GM12878 (cell line): ENCODE measurements around the gene FOXP1. TPM values are rescaled to one million over a fixed set of nuclear protein-coding genes. Genes with fewer than 3 reads are reported as not detected.

Experiments
- ATAC-seq: fragments of 200-7000 bp; cut with Tn5 transposase; 3 replicates; pipeline ENCODE4 v1.9.1; 2020; ENCODE audit warnings: mild to moderate bottlenecking, moderate library complexity
- BruUV-seq: library from RNA; stranded (reverse); fragments of 400-500 nt; replicated peaks from 2 replicates; lab custom pipeline; 2021; lab: Mats Ljungman, UMichigan
- CTCF ChIA-PET: fragments of 300-600 bp; sonication (Branson Sonifier 250); formaldehyde crosslinking; extraction: SDS; loops from one replicate; lab custom pipeline; 2021; ENCODE audit warnings: inconsistent platforms; lab: Yijun Ruan, JAX
- POLR2A ChIA-PET: fragments of 350-600 bp; formaldehyde crosslinking; extraction: SDS; loops from one replicate; lab custom pipeline; 2021; ENCODE audit warnings: inconsistent platforms; lab: Charles Lee
- RAD21 ChIA-PET: fragments of 300-600 bp; sonication (Branson Sonifier 250); formaldehyde crosslinking; loops from one replicate; lab custom pipeline; 2023; ENCODE audit warnings: antibody characterized with exemption; ENCODE audit not compliant: unreplicated experiment; lab: Charles Lee
- SMC1A ChIA-PET: fragments of 300-600 bp; sonication (Branson Sonifier 250); formaldehyde crosslinking; loops from one replicate; lab custom pipeline; 2023; ENCODE audit not compliant: unreplicated experiment, uncharacterized antibody; lab: Charles Lee
- DNase-seq: peaks from one replicate; pipeline ENCODE4 v3.0.0-alpha.2; 2011; ENCODE audit warnings: low read depth, low spot score
- FAIRE-seq: peaks from 3 replicates; lab custom pipeline; 2011; peaks lifted over from hg19 to GRCh38; lab: Jason Lieb, UNC
- H2AFZ ChIP-seq: 2 replicates; pipeline ENCODE4 v1.6.0; 2011; ENCODE audit warnings: low read depth, low read length, control low read depth; ENCODE audit not compliant: control insufficient read depth
- H3K27ac ChIP-seq: 2 replicates; pipeline ENCODE4 v1.5.1; 2011; ENCODE audit warnings: control low read depth; ENCODE audit not compliant: control insufficient read depth, insufficient read depth
- H3K27me3 ChIP-seq, 2 experiments: replicated peaks in 1 of 2; 2 replicates each; pipeline versions ENCODE4 v1.6.0 to v1.6.1; 2011; ENCODE audit warnings: low read length in 1 of 2; ENCODE audit not compliant: control insufficient read depth in 2 of 2, insufficient read depth in 2 of 2
- H3K36me3 ChIP-seq, 2 experiments: 2 replicates each; pipeline ENCODE4 v1.5.1; 2011; ENCODE audit warnings: low read length in 1 of 2; ENCODE audit not compliant: control insufficient read depth in 2 of 2, insufficient read depth in 2 of 2
- H3K4me1 ChIP-seq: 2 replicates; pipeline ENCODE4 v1.6.1; 2011; ENCODE audit warnings: mild to moderate bottlenecking, low read length, moderate library complexity, mixed read lengths; ENCODE audit not compliant: control insufficient read depth, insufficient read depth
- H3K4me2 ChIP-seq: 2 replicates; pipeline ENCODE4 v1.6.0; 2011; ENCODE audit warnings: control low read depth; ENCODE audit not compliant: control insufficient read depth, insufficient read depth
- H3K4me3 ChIP-seq: fragments of 200-600 bp; sonication (generic); 2 replicates; pipeline ENCODE4 v1.5.1; 2016
- H3K79me2 ChIP-seq: 2 replicates; pipeline ENCODE4 v1.6.0; 2011; ENCODE audit warnings: low read length; ENCODE audit not compliant: control insufficient read depth, insufficient read depth
- H3K9ac ChIP-seq: 2 replicates; pipeline ENCODE4 v1.8.0; 2011; ENCODE audit warnings: low read length, control low read depth, mixed read lengths; ENCODE audit not compliant: control insufficient read depth, insufficient read depth
- H3K9me3 ChIP-seq: replicated peaks from 3 replicates; pipeline ENCODE4 v1.5.1; 2011; ENCODE audit warnings: mild to moderate bottlenecking, low read length; ENCODE audit not compliant: control insufficient read depth, insufficient read depth
- H4K20me1 ChIP-seq: 2 replicates; pipeline ENCODE4 v1.6.0; 2011; ENCODE audit not compliant: control insufficient read depth, insufficient read depth
- E4F1 ChIP-seq: fragments of 450-650 bp; IDR thresholded peaks from 2 replicates; pipeline ENCODE4 v1.6.1; 2018; ENCODE audit warnings: borderline replicate concordance, mild to moderate bottlenecking; ENCODE audit not compliant: partially characterized antibody
- EGR1 ChIP-seq, 2 experiments: IDR thresholded peaks; 1 replicate in 1 of 2; 2 replicates in 1 of 2; pipeline ENCODE4 v1.6.1; 2011 to 2012; ENCODE audit warnings: low read depth in 2 of 2, low read length in 2 of 2, borderline replicate concordance in 1 of 2, mild to moderate bottlenecking in 1 of 2, moderate library complexity in 1 of 2
- HCFC1 ChIP-seq: fragments of 150-350 bp; IDR thresholded peaks from 2 replicates; pipeline ENCODE4 v1.6.1; 2014; ENCODE audit warnings: low read length
- JUND ChIP-seq: IDR thresholded peaks from 2 replicates; pipeline ENCODE4 v1.6.1; 2012; ENCODE audit warnings: low read depth, mild to moderate bottlenecking, low read length, improper control_type of control experiment, moderate library complexity
- LARP7 ChIP-seq: fragments of 450-650 bp; IDR thresholded peaks from 2 replicates; pipeline ENCODE4 v1.6.1; 2017; ENCODE audit warnings: mild to moderate bottlenecking
- MEF2B ChIP-seq: fragments of 450-650 bp; IDR thresholded peaks from 2 replicates; pipeline ENCODE4 v1.6.1; 2018; ENCODE audit warnings: mild to moderate bottlenecking, moderate library complexity; ENCODE audit not compliant: partially characterized antibody, poor library complexity, severe bottlenecking
- NFXL1 ChIP-seq: fragments of 450-650 bp; IDR thresholded peaks from 2 replicates; pipeline ENCODE4 v1.6.1; 2017; ENCODE audit warnings: antibody characterized with exemption, mild to moderate bottlenecking, borderline replicate concordance
- NKRF ChIP-seq: fragments of 450-650 bp; conservative IDR thresholded peaks from 2 replicates; pipeline ENCODE4 v1.6.1; 2017; ENCODE audit warnings: mild to moderate bottlenecking, moderate library complexity
- SMAD1 ChIP-seq: fragments of 450-650 bp; IDR thresholded peaks from 2 replicates; pipeline ENCODE4 v1.6.1; 2018; ENCODE audit warnings: mild to moderate bottlenecking, low read depth; ENCODE audit not compliant: partially characterized antibody
- SRF ChIP-seq, 2 experiments: IDR thresholded peaks; 2 replicates each; pipeline ENCODE4 v1.6.1; 2011; ENCODE audit warnings: low read depth in 2 of 2, low read length in 2 of 2, mild to moderate bottlenecking in 1 of 2, moderate library complexity in 1 of 2
- ZNF24 ChIP-seq: fragments of 450-650 bp; IDR thresholded peaks from 2 replicates; pipeline ENCODE4 v1.6.1; 2017; ENCODE audit warnings: antibody characterized with exemption, mild to moderate bottlenecking
- ZZZ3 ChIP-seq: IDR thresholded peaks from 2 replicates; pipeline ENCODE4 v1.6.1; 2011; ENCODE audit warnings: low read depth; ENCODE audit not compliant: control insufficient read depth, insufficient read length
- WGBS: methylation state at CpG from one replicate; pipeline ENCODE4 v1.1.6; 2016; ENCODE audit warnings: low lambda C conversion rate; ENCODE audit not compliant: insufficient replicate concordance, insufficient coverage; ENCODE audit errors: missing lambda C conversion rate; 5-methylcytosine and 5-hydroxymethylcytosine counted together
- in situ Hi-C: fragments of 300-500 bp; cut with MboI; formaldehyde crosslinking; loops from 9 replicates; pipeline ENCODE4 v1.14.3; 2018; ENCODE audit warnings: mixed read lengths
- intact Hi-C: fragments of 100-400 bp; cut with micrococcal nuclease; formaldehyde crosslinking; loops from one replicate; pipeline ENCODE4 v1.14.2; 2022; ENCODE audit not compliant: unreplicated experiment
- polyA plus RNA-seq, 11 experiments: library from polyadenylated mRNA; depleted of rRNA in 4 of 11; unstranded in 6 of 11; stranded (reverse) in 5 of 11; fragments of >200 nt; fragmentation: Nextera tagmentation in 4 of 11; fragmentation: Illumina TruSeq in 1 of 11; extraction: Ambion mirVana in 4 of 11; extraction: Trizol in 1 of 11; gene quantifications; 1 replicate in 1 of 11; 2 replicates in 10 of 11; pipeline versions ENCODE4 v1.2.1 to v1.2.3, GENCODE V29; 2011 to 2016; ENCODE audit warnings: inconsistent platforms in 2 of 11, missing spikeins in 2 of 11, low read depth in 1 of 11
- total RNA-seq, 4 experiments: library from RNA; depleted of rRNA in 3 of 4; stranded (reverse); fragments of >200 nt in 3 of 4; fragmentation: Illumina TruSeq in 1 of 4; extraction: Trizol in 1 of 4; gene quantifications; 2 replicates each; pipeline versions ENCODE4 v1.2.1 to v1.2.3, GENCODE V29; 2013 to 2021
- TF ChIP-seq, protein P1 (sequence below): fragments of 450-650 bp; IDR thresholded peaks from 2 replicates; pipeline ENCODE4 v1.6.1; 2016; ENCODE audit warnings: mild to moderate bottlenecking, moderate library complexity, borderline replicate concordance

FOXP1 gene
- total and polyA plus RNA-seq, 10 of the 15 experiments (the other 5 are each of a cell fraction or from before 2014, with no cell fraction given), result 0.05 to 1.6 (median 0.20) TPM; not detected in 1

- TF ChIP-seq E4F1 (no peak), ZZZ3 (no peak)
Measured at GRCh38 chr3:71231680-71232079, 351.8 kb downstream of the FOXP1 start (continued).

DNA sequence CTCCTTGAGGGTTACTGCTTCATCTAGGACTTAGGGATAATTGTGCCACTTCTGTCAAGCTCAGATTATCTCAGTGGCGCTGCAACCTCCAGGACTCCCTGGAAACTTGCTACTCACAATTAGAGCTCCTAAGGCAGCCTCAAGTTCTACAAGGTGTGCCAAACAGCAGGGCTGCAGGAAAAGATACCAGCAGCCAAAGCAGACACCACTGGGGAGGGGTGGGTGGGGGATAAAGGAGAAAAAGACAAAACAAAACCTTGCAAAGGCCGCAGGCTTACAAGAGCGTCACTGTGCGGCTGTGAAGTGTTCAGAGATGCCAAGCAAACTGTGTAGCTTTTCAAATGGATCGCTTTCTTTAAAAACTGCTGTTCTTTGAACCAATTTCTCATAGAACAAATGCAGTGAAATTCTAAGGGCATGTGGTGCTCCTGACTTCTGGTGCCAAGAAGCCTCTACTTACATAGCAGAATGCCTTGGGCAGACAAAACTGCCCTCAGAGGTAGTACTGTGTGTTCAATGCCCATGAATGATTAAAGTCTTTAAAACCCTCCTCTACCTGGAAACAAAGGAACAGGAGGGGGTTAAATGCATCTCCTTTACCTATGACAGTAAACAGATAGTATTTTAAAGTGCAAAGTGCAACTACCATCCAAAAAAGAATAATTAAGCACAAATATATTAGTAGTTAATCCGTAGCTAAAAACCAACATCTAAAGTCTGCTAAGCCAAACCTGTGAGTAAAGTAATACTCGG lies 353.4 kb downstream of the FOXP1 start:
- SMC1A ChIA-PET, result interaction anchor here (1.2 to 2.0 kb wide), 4 partner anchors 13 to 167 kb away, joined by 3 to 6 read pairs (median 4); no protein-coding TSS in a partner anchor
- intact Hi-C loops, result loop anchor here (5.0 kb wide), 1 partner anchor 218 kb away; no protein-coding TSS in a partner anchor
- CTCF ChIA-PET, result interaction anchor here (2.7 kb wide), 1 partner anchor 12 kb away, joined by 6 read pairs; no protein-coding TSS in a partner anchor
- TF ChIP-seq MEF2B (no peak), NFXL1 (no peak), HCFC1 (no peak), NKRF (no peak), SMAD1 (no peak), LARP7 (no peak), JUND (no peak), SRF (IDR thresholded peaks at IDR 0.05; ENCODE audit: low read depth in 2 of 2, low read length in 2 of 2) (no peak), ZNF24 (no peak), EGR1 (IDR thresholded peaks at IDR 0.05; ENCODE audit: borderline replicate concordance in 1 of 2, low read depth in 2 of 2, low read length in 2 of 2) (no peak)
- TF ChIP-seq, protein P1, sequence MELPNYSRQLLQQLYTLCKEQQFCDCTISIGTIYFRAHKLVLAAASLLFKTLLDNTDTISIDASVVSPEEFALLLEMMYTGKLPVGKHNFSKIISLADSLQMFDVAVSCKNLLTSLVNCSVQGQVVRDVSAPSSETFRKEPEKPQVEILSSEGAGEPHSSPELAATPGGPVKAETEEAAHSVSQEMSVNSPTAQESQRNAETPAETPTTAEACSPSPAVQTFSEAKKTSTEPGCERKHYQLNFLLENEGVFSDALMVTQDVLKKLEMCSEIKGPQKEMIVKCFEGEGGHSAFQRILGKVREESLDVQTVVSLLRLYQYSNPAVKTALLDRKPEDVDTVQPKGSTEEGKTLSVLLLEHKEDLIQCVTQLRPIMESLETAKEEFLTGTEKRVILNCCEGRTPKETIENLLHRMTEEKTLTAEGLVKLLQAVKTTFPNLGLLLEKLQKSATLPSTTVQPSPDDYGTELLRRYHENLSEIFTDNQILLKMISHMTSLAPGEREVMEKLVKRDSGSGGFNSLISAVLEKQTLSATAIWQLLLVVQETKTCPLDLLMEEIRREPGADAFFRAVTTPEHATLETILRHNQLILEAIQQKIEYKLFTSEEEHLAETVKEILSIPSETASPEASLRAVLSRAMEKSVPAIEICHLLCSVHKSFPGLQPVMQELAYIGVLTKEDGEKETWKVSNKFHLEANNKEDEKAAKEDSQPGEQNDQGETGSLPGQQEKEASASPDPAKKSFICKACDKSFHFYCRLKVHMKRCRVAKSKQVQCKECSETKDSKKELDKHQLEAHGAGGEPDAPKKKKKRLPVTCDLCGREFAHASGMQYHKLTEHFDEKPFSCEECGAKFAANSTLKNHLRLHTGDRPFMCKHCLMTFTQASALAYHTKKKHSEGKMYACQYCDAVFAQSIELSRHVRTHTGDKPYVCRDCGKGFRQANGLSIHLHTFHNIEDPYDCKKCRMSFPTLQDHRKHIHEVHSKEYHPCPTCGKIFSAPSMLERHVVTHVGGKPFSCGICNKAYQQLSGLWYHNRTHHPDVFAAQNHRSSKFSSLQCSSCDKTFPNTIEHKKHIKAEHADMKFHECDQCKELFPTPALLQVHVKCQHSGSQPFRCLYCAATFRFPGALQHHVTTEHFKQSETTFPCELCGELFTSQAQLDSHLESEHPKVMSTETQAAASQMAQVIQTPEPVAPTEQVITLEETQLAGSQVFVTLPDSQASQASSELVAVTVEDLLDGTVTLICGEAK, result no peak

More for the DNA sequence above, 353.4 kb downstream of the FOXP1 start:
- in situ Hi-C loops, result no loop called here
- BruUV-seq, result no TSS peak
- Histone ChIP-seq H3K4me2 (no peak overlapping the region), H3K4me3 (no peak overlapping the region), H3K9me3 (no peaks in the 10 kb centered on the region), H3K4me1 (peaks cover 14% of the 10 kb centered on the region), H3K9ac (no peak overlapping the region), H3K79me2 (no peaks in the 10 kb centered on the region), H3K27me3 (peaks cover 0 to 7% of the 10 kb centered on the region in 2 experiments; a peak in 2 of 4 replicates), H3K36me3 (no peaks in the 10 kb centered on the region), H3K27ac (no peak overlapping the region), H4K20me1 (no peaks in the 10 kb centered on the region), H2AFZ (no peak overlapping the region)
- FAIRE-seq (no peak), ATAC-seq (no peak), DNase-seq (no peak)
- WGBS, result 60% methylated on average over 7 of the region's 7 CpGs
- RAD21 ChIA-PET, result no interaction called here
- POLR2A ChIA-PET, result no interaction called here
